ENCODE measurements around the gene FGF12. TPM values are rescaled to one million over a fixed set of nuclear protein-coding genes. Genes with fewer than 3 reads are reported as not detected.

FGF12 gene
- total RNA-seq, 2 experiments from 2014 or later: not detected

GRCh38 chr3:192563417-192563816 is 163.9 kb downstream of the FGF12 start:
- no peaks in the 10 kb centered on the region for H3K9me3 Mint-ChIP-seq
- peaks cover 7% of the 10 kb centered on the region for H3K27me3 Mint-ChIP-seq
- H3K4me3 Mint-ChIP-seq: no peak overlapping the region
- ChIA-PET POLR2A (no interaction called here), CTCF (interaction anchor here (1.3 kb wide), 1 partner anchor 9 kb away, joined by 5 read pairs; no protein-coding TSS in a partner anchor)
- H3K36me3 Mint-ChIP-seq (ENCODE audit: low read depth): no peaks in the 10 kb centered on the region
- DNase-seq: no peak
- no peak overlapping the region for H3K27ac Mint-ChIP-seq
- no peaks in the 10 kb centered on the region for H3K4me1 Mint-ChIP-seq

- Mint-ChIP-seq H3K4me3 (no peak overlapping the region), H3K27me3 (no peaks in the 10 kb centered on the region), H3K4me1 (no peaks in the 10 kb centered on the region), H3K9me3 (no peaks in the 10 kb centered on the region), H3K36me3 (ENCODE audit: low read depth) (no peaks in the 10 kb centered on the region), H3K27ac (no peak overlapping the region)
- CTCF ChIA-PET: no interaction called here
- POLR2A ChIA-PET: no interaction called here
- no peak for DNase-seq
These were observed 173.6 kb downstream of the FGF12 start for GRCh38 chr3:192553707-192554106.

- ChIA-PET CTCF (no interaction called here), POLR2A (no interaction called here)
- DNase-seq: no peak
- no peak overlapping the region for H3K27ac Mint-ChIP-seq
- H3K4me3 Mint-ChIP-seq: no peak overlapping the region
- no peaks in the 10 kb centered on the region for H3K9me3 Mint-ChIP-seq
- H3K4me1 Mint-ChIP-seq: no peaks in the 10 kb centered on the region
- no peaks in the 10 kb centered on the region for H3K36me3 Mint-ChIP-seq (ENCODE audit: low read depth)
- H3K27me3 Mint-ChIP-seq: no peaks in the 10 kb centered on the region
These were observed 177.0 kb downstream of the FGF12 start for GRCh38 chr3:192550356-192550755.

GRCh38 chr3:192545333-192545732 is 182.0 kb downstream of the FGF12 start:
- no peaks in the 10 kb centered on the region for H3K36me3 Mint-ChIP-seq (ENCODE audit: low read depth)
- H3K4me1 Mint-ChIP-seq: no peaks in the 10 kb centered on the region
- ChIA-PET POLR2A (no interaction called here), CTCF (no interaction called here)
- no peak overlapping the region for H3K27ac Mint-ChIP-seq
- no peak for DNase-seq
- no peaks in the 10 kb centered on the region for H3K27me3 Mint-ChIP-seq
- H3K9me3 Mint-ChIP-seq: peaks cover 2% of the 10 kb centered on the region
- no peak overlapping the region for H3K4me3 Mint-ChIP-seq

- POLR2A ChIA-PET: no interaction called here
- no peak for DNase-seq
- Mint-ChIP-seq H3K4me1 (no peaks in the 10 kb centered on the region), H3K9me3 (peaks cover 2% of the 10 kb centered on the region), H3K4me3 (no peak overlapping the region), H3K27me3 (no peaks in the 10 kb centered on the region), H3K27ac (no peak overlapping the region), H3K36me3 (ENCODE audit: low read depth) (no peaks in the 10 kb centered on the region)
- CTCF ChIA-PET: no interaction called here
These were observed 184.2 kb downstream of the FGF12 start for GRCh38 chr3:192543163-192543562.

- DNase-seq: no peak
- no peaks in the 10 kb centered on the region for H3K36me3 Mint-ChIP-seq (ENCODE audit: low read depth)
- no peak overlapping the region for H3K27ac Mint-ChIP-seq
- peaks cover 36% of the 10 kb centered on the region for H3K27me3 Mint-ChIP-seq
- H3K4me1 Mint-ChIP-seq: no peaks in the 10 kb centered on the region
- ChIA-PET POLR2A (no interaction called here), CTCF (no interaction called here)
- no peak overlapping the region for H3K4me3 Mint-ChIP-seq
- H3K9me3 Mint-ChIP-seq: no peaks in the 10 kb centered on the region
These were observed 210.5 kb downstream of the FGF12 start for GRCh38 chr3:192516820-192517219.

GRCh38 chr3:192515664-192516045 is 211.7 kb downstream of the FGF12 start:
- H3K4me3 Mint-ChIP-seq: no peak overlapping the region
- H3K27ac Mint-ChIP-seq: no peak overlapping the region
- ChIA-PET CTCF (interaction anchor here (0.6 kb wide), 1 partner anchor 584 kb away, joined by 3 read pairs; no protein-coding TSS in a partner anchor), POLR2A (no interaction called here)
- no peak for DNase-seq
- no peaks in the 10 kb centered on the region for H3K36me3 Mint-ChIP-seq (ENCODE audit: low read depth)
- H3K27me3 Mint-ChIP-seq: peaks cover 36% of the 10 kb centered on the region
- no peaks in the 10 kb centered on the region for H3K4me1 Mint-ChIP-seq
- no peaks in the 10 kb centered on the region for H3K9me3 Mint-ChIP-seq

GRCh38 chr3:192514754-192515663 is 212.3 kb downstream of the FGF12 start:
- Mint-ChIP-seq H3K27me3 (peaks cover 36% of the 10 kb centered on the region), H3K9me3 (no peaks in the 10 kb centered on the region), H3K4me1 (no peaks in the 10 kb centered on the region), H3K27ac (no peak overlapping the region), H3K36me3 (ENCODE audit: low read depth) (no peaks in the 10 kb centered on the region), H3K4me3 (no peak overlapping the region)
- POLR2A ChIA-PET: no interaction called here
- CTCF ChIA-PET: interaction anchor here (0.6 kb wide), 1 partner anchor 584 kb away, joined by 3 read pairs; no protein-coding TSS in a partner anchor
- DNase-seq: no peak

GRCh38 chr3:192514081-192514753 is 213.1 kb downstream of the FGF12 start:
- Mint-ChIP-seq H3K9me3 (no peaks in the 10 kb centered on the region), H3K27me3 (peaks cover 36% of the 10 kb centered on the region), H3K4me3 (no peak overlapping the region), H3K36me3 (ENCODE audit: low read depth) (no peaks in the 10 kb centered on the region), H3K4me1 (no peaks in the 10 kb centered on the region), H3K27ac (no peak overlapping the region)
- ChIA-PET CTCF (no interaction called here), POLR2A (no interaction called here)
- DNase-seq: no peak

- no peak for DNase-seq
- Mint-ChIP-seq H3K27me3 (no peaks in the 10 kb centered on the region), H3K4me3 (no peak overlapping the region), H3K9me3 (no peaks in the 10 kb centered on the region), H3K4me1 (no peaks in the 10 kb centered on the region), H3K27ac (no peak overlapping the region), H3K36me3 (ENCODE audit: low read depth) (no peaks in the 10 kb centered on the region)
- ChIA-PET POLR2A (no interaction called here), CTCF (no interaction called here)
These were observed 221.6 kb downstream of the FGF12 start for GRCh38 chr3:192505731-192506130.

GRCh38 chr3:192501401-192501800 is 225.9 kb downstream of the FGF12 start:
- Mint-ChIP-seq H3K36me3 (ENCODE audit: low read depth) (no peaks in the 10 kb centered on the region), H3K4me1 (no peaks in the 10 kb centered on the region), H3K27ac (no peak overlapping the region), H3K27me3 (no peaks in the 10 kb centered on the region), H3K9me3 (no peaks in the 10 kb centered on the region), H3K4me3 (no peak overlapping the region)
- POLR2A ChIA-PET: no interaction called here
- CTCF ChIA-PET: no interaction called here
- no peak for DNase-seq

- no peaks in the 10 kb centered on the region for H3K9me3 Mint-ChIP-seq
- no peak overlapping the region for H3K27ac Mint-ChIP-seq
- POLR2A ChIA-PET: no interaction called here
These were observed 230.3 kb downstream of the FGF12 start for GRCh38 chr3:192496905-192497587.

GRCh38 chr3:192494174-192494573 is 233.2 kb downstream of the FGF12 start:
- Mint-ChIP-seq H3K36me3 (ENCODE audit: low read depth) (no peaks in the 10 kb centered on the region), H3K27ac (no peak overlapping the region), H3K4me3 (no peak overlapping the region), H3K4me1 (no peaks in the 10 kb centered on the region), H3K27me3 (no peaks in the 10 kb centered on the region), H3K9me3 (no peaks in the 10 kb centered on the region)
- no peak for DNase-seq
- ChIA-PET CTCF (no interaction called here), POLR2A (no interaction called here)

More at GRCh38 chr3:192496905-192497587, 230.3 kb downstream of the FGF12 start:
- H3K27me3 Mint-ChIP-seq: no peaks in the 10 kb centered on the region
- no peak overlapping the region for H3K4me3 Mint-ChIP-seq
- CTCF ChIA-PET: no interaction called here
- no peaks in the 10 kb centered on the region for H3K36me3 Mint-ChIP-seq (ENCODE audit: low read depth)
- no peak for DNase-seq
- no peaks in the 10 kb centered on the region for H3K4me1 Mint-ChIP-seq
